GM10248 (cell line): ENCODE measurements around the gene VPS4B.

ENCODE experiments used
- CTCF ChIA-PET: fragments of 300-600 bp; sonication (Branson Sonifier 250); formaldehyde crosslinking; extraction: SDS; loops from one replicate; lab custom pipeline; 2021; ENCODE audit warnings: antibody characterized with exemption; lab: Yijun Ruan, JAX
- POLR2A ChIA-PET: fragments of 350-650 bp; sonication (Branson Sonifier 250); formaldehyde crosslinking; extraction: SDS; loops from one replicate; lab custom pipeline; 2020; ENCODE audit warnings: antibody characterized with exemption; lab: Yijun Ruan, JAX
- DNase-seq: peaks from one replicate; pipeline ENCODE4 v3.0.0; 2012; ENCODE audit errors: extremely low spot score
- CTCF ChIP-seq: IDR thresholded peaks from 2 replicates; pipeline ENCODE4 v1.5.1; 2012; ENCODE audit warnings: mild to moderate bottlenecking, low read depth; ENCODE audit errors: extremely low read depth, missing control alignments, control extremely low read depth

VPS4B gene

GRCh38 chr18:63439334-63439733 is 17.1 kb upstream of the VPS4B start:
- peak; percentile 85 for TF ChIP-seq CTCF
- POLR2A ChIA-PET = no interaction called here
- peak; percentile 63 for DNase-seq
- CTCF ChIA-PET = interaction anchor here (0.7 to 6.0 kb wide), 52 partner anchors 8 to 1069 kb away, joined by 3 to 68 read pairs (median 4); partner anchors contain the start of genes PHLPP1 and VPS4B

GRCh38 chr18:63438181-63438580 is 15.9 kb upstream of the VPS4B start:
- DNase-seq = no peak
- TF ChIP-seq CTCF = no peak
- CTCF ChIA-PET = interaction anchor here (0.6 to 6.0 kb wide), 32 partner anchors 9 to 855 kb away, joined by 3 to 68 read pairs (median 4); no protein-coding TSS in a partner anchor
- POLR2A ChIA-PET = no interaction called here

- POLR2A ChIA-PET = no interaction called here
- no peak for DNase-seq
- TF ChIP-seq CTCF = no peak
- CTCF ChIA-PET = interaction anchor here (0.9 to 2.1 kb wide), 2 partner anchors 9 to 92 kb away, joined by 3 to 8 read pairs; no protein-coding TSS in a partner anchor
Measured at GRCh38 chr18:63433334-63433866, 11.1 kb upstream of the VPS4B start.

GRCh38 chr18:63431180-63431579 is 8.9 kb upstream of the VPS4B start:
- TF ChIP-seq CTCF = no peak
- CTCF ChIA-PET = interaction anchor here (1.1 to 1.3 kb wide), 2 partner anchors 8 to 9 kb away, joined by 3 to 5 read pairs; partner anchors contain the start of gene VPS4B

GRCh38 chr18:63430526-63430925 is 8.2 kb upstream of the VPS4B start:
- no peak for DNase-seq
- TF ChIP-seq CTCF = no peak
- ChIA-PET CTCF (interaction anchor here (1.1 to 1.3 kb wide), 2 partner anchors 9 kb away, joined by 3 to 5 read pairs; partner anchors contain the start of gene VPS4B), POLR2A (no interaction called here)

More at GRCh38 chr18:63431180-63431579, 8.9 kb upstream of the VPS4B start:
- DNase-seq = no peak
- POLR2A ChIA-PET = no interaction called here

- DNase-seq = no peak
- POLR2A ChIA-PET = no interaction called here
- no peak for TF ChIP-seq CTCF
- CTCF ChIA-PET = interaction anchor here (6.2 kb wide), 1 partner anchor 11 kb away, joined by 68 read pairs; no protein-coding TSS in a partner anchor
Measured at GRCh38 chr18:63427558-63427957, 5.3 kb upstream of the VPS4B start.
